Ovary (tissue), 9 donors: ENCODE measurements around the gene SMPX. TPM values are rescaled to one million over a fixed set of nuclear protein-coding genes. Genes with fewer than 3 reads are reported as not detected.

Experiments used
- DNase-seq, 5 donors: peaks; one replicate each; pipeline ENCODE4 v3.0.0-alpha.2; 2019 to 2020
- H3K27ac ChIP-seq, 2 donors: fragments of 200-600 bp; one replicate each; pipeline versions ENCODE4 v1.5.1 to v1.8.0; 2019 to 2022
- H3K27me3 ChIP-seq: fragments of 200-600 bp; one replicate; pipeline ENCODE4 v1.8.0; 2022
- H3K36me3 ChIP-seq: fragments of 200-600 bp; sonication (generic); one replicate; pipeline ENCODE4 v1.5.1; 2019
- H3K4me1 ChIP-seq: one replicate; pipeline ENCODE4 v1.8.1; 2013; ENCODE audit warnings: mild to moderate bottlenecking, moderate library complexity; ENCODE audit not compliant: insufficient read depth
- H3K4me3 ChIP-seq: fragments of 200-600 bp; sonication (generic); one replicate; pipeline ENCODE4 v1.5.1; 2017
- H3K9me3 ChIP-seq, 2 donors: fragments of 200-600 bp in 1 of 2; sonication (generic) in 1 of 2; one replicate each; pipeline versions ENCODE4 v1.5.1 to v1.8.1; 2013 to 2019; ENCODE audit warnings: mild to moderate bottlenecking in 1 of 2, moderate library complexity in 1 of 2
- EP300 ChIP-seq: sonication (generic); formaldehyde crosslinking; IDR thresholded peaks from one replicate; pipeline ENCODE4 v1.6.1; 2017; ENCODE audit warnings: antibody characterized with exemption
- POLR2A ChIP-seq: fragments of 450-650 bp; IDR thresholded peaks from one replicate; pipeline ENCODE4 v1.6.1; 2017; ENCODE audit warnings: antibody characterized with exemption, mild to moderate bottlenecking, moderate library complexity
- WGBS, 3 donors: extraction: QIAGEN DNeasy Blood & Tissue Kit in 1 of 3; methylation state at CpG; one replicate each; pipeline versions ENCODE4 v1.1.5 to v1.1.7; 2013 to 2017; 5-methylcytosine and 5-hydroxymethylcytosine counted together
- intact Hi-C, 4 donors: fragments of 100-400 bp; cut with DNase I; formaldehyde crosslinking; loops; one replicate each; pipeline versions ENCODE4 v1.11.0 to v1.15.1; 2022 to 2023
- polyA plus RNA-seq, 2 donors: library from polyadenylated mRNA; stranded (reverse); fragments of 200-250 nt in 1 of 2; fragments of 350-450 nt in 1 of 2; fragmentation: Illumina TruSeq in 1 of 2; extraction: RNeasy Lipid Tissue Mini Kit (QIAGEN cat#74804) in 1 of 2; gene quantifications; one replicate each; pipeline ENCODE4 v1.2.3, GENCODE V29; 2013 to 2014
- total RNA-seq, 7 donors: library from RNA; depleted of rRNA in 2 of 7; stranded (reverse); fragments of >200 nt in 2 of 7; fragmentation: NEBNext Ultra II Directional in 3 of 7; extraction: Animal tissue kit (Norgen Biotek cat#: 25700) in 3 of 7; gene quantifications; one replicate each; pipeline versions ENCODE4 v1.1.0 to v1.2.4, GENCODE V29; 2016 to 2023
- TF ChIP-seq, protein P1 (sequence below), 3 donors: fragments of 450-650 bp in 2 of 3; fragments of 200-600 bp in 1 of 3; IDR thresholded peaks; one replicate each; pipeline versions ENCODE4 v1.5.1 to v1.8.0; 2016 to 2022; ENCODE audit warnings: antibody characterized with exemption in 3 of 3, mild to moderate bottlenecking in 1 of 3
- donor health status: DM: no; HTN: no; CAD: no; lungs with moderate emphysema.
- donor health status: DM: no; HTN: no; CAD: no.
- donor health status: Bipolar disorder and iron deficiency.
- donor health status: DM: yes; HTN: yes; CAD: no.
- donor health status: DM: no; HTN: no; CAD: no.
- donor health status: DM: yes; HTN: yes; CAD: no.

SMPX gene
- total and polyA plus RNA-seq, 9 donors = 0.43 to 1.4 (median 0.64) TPM; not detected in 1

DNA sequence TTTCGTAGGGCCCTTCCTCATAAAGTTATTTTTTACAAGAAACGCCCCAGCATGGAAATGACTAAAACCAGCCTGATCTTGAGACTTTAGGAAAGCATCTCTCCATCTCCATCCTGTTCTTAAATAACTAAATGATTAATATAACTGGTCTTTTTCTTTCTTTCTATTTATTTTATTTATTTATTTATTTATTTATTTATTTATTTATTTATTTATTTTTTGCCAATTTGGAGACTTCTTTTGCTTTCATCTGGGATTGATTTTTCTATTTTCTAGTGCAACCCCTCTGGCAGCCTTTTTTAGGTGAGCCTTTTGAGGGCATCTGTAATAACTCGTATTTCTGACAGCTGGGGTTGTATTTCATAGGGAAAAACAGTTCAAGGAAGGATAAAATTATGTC, 98.6 kb downstream of the SMPX start:
- no peak overlapping the region for H3K4me3 ChIP-seq
- intact Hi-C loops = no loop called here
- no peak overlapping the region for H3K27ac ChIP-seq
- TF ChIP-seq POLR2A (no peak), EP300 (no peak)
- TF ChIP-seq, protein P1, sequence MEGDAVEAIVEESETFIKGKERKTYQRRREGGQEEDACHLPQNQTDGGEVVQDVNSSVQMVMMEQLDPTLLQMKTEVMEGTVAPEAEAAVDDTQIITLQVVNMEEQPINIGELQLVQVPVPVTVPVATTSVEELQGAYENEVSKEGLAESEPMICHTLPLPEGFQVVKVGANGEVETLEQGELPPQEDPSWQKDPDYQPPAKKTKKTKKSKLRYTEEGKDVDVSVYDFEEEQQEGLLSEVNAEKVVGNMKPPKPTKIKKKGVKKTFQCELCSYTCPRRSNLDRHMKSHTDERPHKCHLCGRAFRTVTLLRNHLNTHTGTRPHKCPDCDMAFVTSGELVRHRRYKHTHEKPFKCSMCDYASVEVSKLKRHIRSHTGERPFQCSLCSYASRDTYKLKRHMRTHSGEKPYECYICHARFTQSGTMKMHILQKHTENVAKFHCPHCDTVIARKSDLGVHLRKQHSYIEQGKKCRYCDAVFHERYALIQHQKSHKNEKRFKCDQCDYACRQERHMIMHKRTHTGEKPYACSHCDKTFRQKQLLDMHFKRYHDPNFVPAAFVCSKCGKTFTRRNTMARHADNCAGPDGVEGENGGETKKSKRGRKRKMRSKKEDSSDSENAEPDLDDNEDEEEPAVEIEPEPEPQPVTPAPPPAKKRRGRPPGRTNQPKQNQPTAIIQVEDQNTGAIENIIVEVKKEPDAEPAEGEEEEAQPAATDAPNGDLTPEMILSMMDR (IDR thresholded peaks at IDR 0.05) = no peak
- no peaks in the 10 kb centered on the region for H3K36me3 ChIP-seq
- no peak for DNase-seq
- no peaks in the 10 kb centered on the region for H3K27me3 ChIP-seq
- peaks cover 3% of the 10 kb centered on the region for H3K4me1 ChIP-seq
- WGBS, 3 donors = 68 to 75% (median 69%) methylated on average over 3 of the region's 3 CpGs
- no peaks in the 10 kb centered on the region for H3K9me3 ChIP-seq

DNA sequence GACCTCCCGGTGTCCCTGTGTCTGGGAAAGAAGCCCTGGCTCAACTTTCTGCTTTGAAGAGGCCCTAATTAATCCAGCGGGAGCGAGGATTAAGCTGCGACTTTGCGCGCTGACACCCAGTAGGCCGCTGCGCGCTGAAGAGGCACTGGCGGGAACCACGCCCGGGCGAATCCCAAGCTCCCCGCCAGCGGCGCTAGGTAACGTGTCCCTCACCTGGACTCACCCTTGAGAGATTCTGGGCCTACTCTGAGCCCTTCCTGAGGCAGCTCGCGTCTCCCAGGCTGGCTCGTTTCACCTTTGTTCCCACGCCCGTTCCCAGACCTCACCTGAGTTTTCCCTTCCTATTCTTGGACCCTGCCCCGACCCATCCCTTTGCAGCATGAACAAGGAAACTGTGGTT, 99.2 kb downstream of the SMPX start:
- H3K4me1 ChIP-seq = peaks cover 3% of the 10 kb centered on the region
- no peaks in the 10 kb centered on the region for H3K36me3 ChIP-seq
- intact Hi-C loops = no loop called here
- no peak for DNase-seq
- no peak overlapping the region for H3K27ac ChIP-seq
- H3K4me3 ChIP-seq = no peak overlapping the region
- H3K27me3 ChIP-seq = no peaks in the 10 kb centered on the region
- TF ChIP-seq EP300 (no peak), POLR2A (no peak)
- TF ChIP-seq, protein P1 (IDR thresholded peaks at IDR 0.05) = no peak
- 59 to 72% (median 60%) methylated on average over 23 of the region's 23 CpGs for WGBS, 3 donors
- H3K9me3 ChIP-seq = no peaks in the 10 kb centered on the region

DNA sequence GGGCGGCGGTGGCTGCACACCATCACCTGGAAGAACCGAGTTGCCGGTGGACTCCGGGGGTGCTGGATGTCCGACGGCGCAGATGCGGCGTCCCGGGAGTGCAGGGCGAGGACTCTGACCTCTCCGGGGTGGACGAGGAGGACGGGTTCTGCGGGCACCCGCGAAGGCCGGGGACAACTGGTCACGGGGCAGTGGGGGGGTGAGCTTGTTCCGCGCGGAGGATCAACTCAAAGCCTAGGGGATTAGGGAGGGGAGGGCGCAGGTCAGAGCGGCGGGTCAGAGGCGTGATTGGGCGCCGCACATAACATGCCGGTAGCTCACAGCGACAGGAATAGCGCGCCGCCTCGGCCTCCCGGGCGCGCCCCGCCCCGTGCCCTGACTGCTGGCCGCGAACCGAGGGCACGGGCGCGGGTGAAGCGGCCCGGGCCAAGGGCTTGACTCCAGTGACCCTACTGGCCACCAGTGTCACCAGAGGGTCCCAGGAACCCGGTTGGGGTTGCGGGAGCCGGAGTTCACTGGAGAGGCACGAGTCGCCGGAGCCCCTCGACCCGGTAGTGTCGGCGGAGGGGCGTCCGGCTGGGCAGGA, 99.7 kb downstream of the SMPX start, which contains the start of gene KLHL34:
KLHL34 (minus strand) TSS at position 179 of the 586 bp plus-strand sequence. CDS start 542 bp downstream, outside the sequence.
- Histone ChIP-seq H3K27ac (no peak within 1 kb of the TSS), H3K4me1 (peaks cover 3% of the 10 kb centered on the region), H3K36me3 (no peaks in the 10 kb centered on the region), H3K27me3 (no peaks in the 10 kb centered on the region), H3K4me3 (no peak within 1 kb of the TSS), H3K9me3 (no peaks in the 10 kb centered on the region)
- intact Hi-C loops = no loop called here
- DNase-seq = no peak
- WGBS, 3 donors = 35 to 53% (median 42%) methylated on average over 58 to 60 of the region's 60 CpGs
- TF ChIP-seq, protein P1 (IDR thresholded peaks at IDR 0.05) = no peak
- TF ChIP-seq EP300 (no peak), POLR2A (no peak)

DNA sequence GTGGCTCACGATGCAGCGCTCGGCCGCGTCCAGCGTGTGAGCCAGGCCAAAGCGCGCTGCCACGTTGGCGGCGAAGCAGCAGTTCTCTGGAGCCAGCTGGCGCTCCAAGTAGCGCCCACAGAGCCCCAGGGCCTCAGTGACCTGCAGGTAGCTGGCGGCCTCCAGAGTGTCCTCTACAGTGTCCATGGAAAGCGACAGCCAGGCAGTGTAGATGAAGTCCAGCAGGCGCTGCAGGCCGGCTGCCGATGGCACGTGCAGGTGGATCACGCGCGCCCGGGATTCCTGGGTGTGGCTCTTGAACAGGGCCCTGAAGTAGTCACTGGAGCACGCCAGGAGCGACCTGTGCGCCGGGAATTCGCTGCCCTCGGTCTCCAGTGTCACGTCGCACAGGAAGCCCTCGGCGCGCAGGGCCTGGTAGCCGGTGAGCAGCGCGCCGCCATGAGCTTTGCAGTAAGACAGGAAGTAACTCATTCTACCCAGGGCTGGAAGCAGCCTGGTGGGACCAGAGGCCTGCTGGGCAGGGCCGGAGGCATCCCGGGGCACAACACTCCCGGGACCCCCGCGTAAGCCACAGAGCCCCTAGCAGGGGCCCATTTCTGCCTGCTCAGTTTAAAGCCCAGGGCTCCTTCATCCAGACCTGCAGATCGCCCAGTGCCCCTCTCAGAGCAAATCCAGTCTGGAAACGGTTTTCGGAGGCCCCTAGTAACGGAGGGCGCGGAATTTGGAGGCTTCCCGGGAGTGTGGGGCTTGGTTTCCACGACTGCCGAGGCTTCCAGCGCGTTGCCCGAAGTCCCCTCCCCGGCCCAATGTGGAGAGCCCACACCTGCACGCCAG, 100.4 kb downstream of the SMPX start:
- intact Hi-C loops = no loop called here
- no peak overlapping the region for H3K27ac ChIP-seq
- 74 to 79% (median 77%) methylated on average over 37 to 57 of the region's 57 CpGs for WGBS, 3 donors
- no peak for TF ChIP-seq POLR2A
- H3K9me3 ChIP-seq = no peaks in the 10 kb centered on the region
- H3K4me1 ChIP-seq = peaks cover 3% of the 10 kb centered on the region
- no peaks in the 10 kb centered on the region for H3K36me3 ChIP-seq
- DNase-seq = no peak
- H3K27me3 ChIP-seq = no peaks in the 10 kb centered on the region
- no peak overlapping the region for H3K4me3 ChIP-seq
